Measurements from ENCODE around the gene MC2R.

DNA sequence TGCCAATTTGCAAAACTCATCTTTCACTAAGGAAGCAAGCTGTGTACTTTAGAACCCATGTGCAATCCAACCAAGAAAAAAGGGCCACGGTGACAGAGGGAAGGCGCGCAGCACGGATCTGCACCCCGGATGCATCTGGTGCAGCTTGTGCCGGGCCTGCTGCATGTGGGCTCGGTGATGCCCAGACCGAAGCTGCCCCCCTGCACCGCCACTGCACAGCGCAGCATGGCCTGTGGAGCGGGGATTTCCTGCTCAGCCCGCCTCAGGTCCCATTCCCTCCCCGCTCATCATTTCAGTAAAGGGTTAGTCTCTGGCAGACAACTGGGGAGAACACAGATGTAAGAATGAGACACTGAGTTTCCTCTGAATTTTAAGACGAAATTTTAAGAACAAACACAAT, 43.0 kb downstream of the MC2R start:
- TF ChIP-seq NFRKB (IDR thresholded peaks at IDR 0.05) (no peak), FOXM1 (IDR thresholded peaks at IDR 0.05; ENCODE audit: borderline replicate concordance) (no peak), ZNF384 (IDR thresholded peaks at IDR 0.05) (no peak), SUZ12 (IDR thresholded peaks at IDR 0.05) (no peak), ARNT (IDR thresholded peaks at IDR 0.05) (no peak), FOXA1 (IDR thresholded peaks at IDR 0.05) (no peak), HDGF (IDR thresholded peaks at IDR 0.05; ENCODE audit: borderline replicate concordance) (no peak), SP1 (IDR thresholded peaks at IDR 0.05) (no peak)
- TF ChIP-seq, protein P1, sequence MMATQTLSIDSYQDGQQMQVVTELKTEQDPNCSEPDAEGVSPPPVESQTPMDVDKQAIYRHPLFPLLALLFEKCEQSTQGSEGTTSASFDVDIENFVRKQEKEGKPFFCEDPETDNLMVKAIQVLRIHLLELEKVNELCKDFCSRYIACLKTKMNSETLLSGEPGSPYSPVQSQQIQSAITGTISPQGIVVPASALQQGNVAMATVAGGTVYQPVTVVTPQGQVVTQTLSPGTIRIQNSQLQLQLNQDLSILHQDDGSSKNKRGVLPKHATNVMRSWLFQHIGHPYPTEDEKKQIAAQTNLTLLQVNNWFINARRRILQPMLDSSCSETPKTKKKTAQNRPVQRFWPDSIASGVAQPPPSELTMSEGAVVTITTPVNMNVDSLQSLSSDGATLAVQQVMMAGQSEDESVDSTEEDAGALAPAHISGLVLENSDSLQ (IDR thresholded peaks at IDR 0.05) = no peak
